Ammon's horn (tissue), 1 donor: Measurements from ENCODE around the gene CELA2B.
A peak's percentile ranks its signal among the peaks of the same experiment; 100 is the strongest.
"Not testable (repeated sequence)": the region's sequence is repeated elsewhere in the genome, so short reads cannot be mapped to it uniquely, and the experiment has no call there.

ENCODE experiments used
- DNase-seq: peaks from one replicate; pipeline ENCODE4 v3.0.0-alpha.2; 2016; ENCODE audit warnings: low spot score

CELA2B gene

GRCh38 chr1:15475752-15476314 is at the start of gene CELA2B:
Gene CELA2B, plus strand, starts transcription at chr1:15476104. Its CDS starts 22 bp downstream, at chr1:15476126.
- DNase-seq, result no peak

GRCh38 chr1:15426492-15427279 is 49.2 kb upstream of the CELA2B start:
- no peak for DNase-seq

- DNase-seq, result no peak
Measured at GRCh38 chr1:15427280-15427666, 48.6 kb upstream of the CELA2B start.

- DNase-seq, result not testable (repeated sequence)
Measured at GRCh38 chr1:15428252-15428651, 47.7 kb upstream of the CELA2B start.

GRCh38 chr1:15428815-15429435 is 47.0 kb upstream of the CELA2B start:
- DNase-seq, result no peak

- DNase-seq, result no peak
Measured at GRCh38 chr1:15429701-15430149, 46.2 kb upstream of the CELA2B start.

GRCh38 chr1:15430787-15431570 is 44.9 kb upstream of the CELA2B start:
- peak; percentile 81 for DNase-seq

- no peak for DNase-seq
Measured at GRCh38 chr1:15431571-15431948, 44.3 kb upstream of the CELA2B start.

- DNase-seq, result no peak
Measured at GRCh38 chr1:15432324-15432723, 43.6 kb upstream of the CELA2B start.

- DNase-seq, result no peak
Measured at GRCh38 chr1:15433471-15433870, 42.4 kb upstream of the CELA2B start.

- not testable (repeated sequence) for DNase-seq
Measured at GRCh38 chr1:15434739-15435138, 41.2 kb upstream of the CELA2B start.

- no peak for DNase-seq
Measured at GRCh38 chr1:15435239-15436077, 40.4 kb upstream of the CELA2B start.

- no peak for DNase-seq
Measured at GRCh38 chr1:15436881-15437442, 38.9 kb upstream of the CELA2B start.

- no peak for DNase-seq
Measured at GRCh38 chr1:15439325-15439724, 36.6 kb upstream of the CELA2B start.

GRCh38 chr1:15440357-15440756 is 35.5 kb upstream of the CELA2B start:
- DNase-seq, result no peak

GRCh38 chr1:15441247-15441646 is 34.7 kb upstream of the CELA2B start:
- no peak for DNase-seq

- DNase-seq, result no peak
Measured at GRCh38 chr1:15442119-15442518, 33.8 kb upstream of the CELA2B start.

GRCh38 chr1:15442759-15443158 is 33.1 kb upstream of the CELA2B start:
- no peak for DNase-seq

- no peak for DNase-seq
Measured at GRCh38 chr1:15443281-15443680, 32.6 kb upstream of the CELA2B start.

- no peak for DNase-seq
Measured at GRCh38 chr1:15444468-15445389, 31.2 kb upstream of the CELA2B start.
